Upper lobe of left lung (tissue), 4 donors: ENCODE measurements around the gene CXCR6.

Experiments used
- POLR2AphosphoS5 ChIP-seq, 2 donors: sonication (generic); formaldehyde crosslinking; IDR thresholded peaks; one replicate each; pipeline ENCODE4 v1.5.1; 2017; ENCODE audit warnings: antibody characterized with exemption in 2 of 2
- TF ChIP-seq, protein P1 (sequence below), 6 experiments: fragments of 450-650 bp in 4 of 6; fragments of 200-600 bp in 2 of 6; sonication (generic) in 2 of 6; IDR thresholded peaks; one replicate each; pipeline ENCODE4 v1.5.1; 2016 to 2019; ENCODE audit warnings: antibody characterized with exemption in 6 of 6

DNA sequence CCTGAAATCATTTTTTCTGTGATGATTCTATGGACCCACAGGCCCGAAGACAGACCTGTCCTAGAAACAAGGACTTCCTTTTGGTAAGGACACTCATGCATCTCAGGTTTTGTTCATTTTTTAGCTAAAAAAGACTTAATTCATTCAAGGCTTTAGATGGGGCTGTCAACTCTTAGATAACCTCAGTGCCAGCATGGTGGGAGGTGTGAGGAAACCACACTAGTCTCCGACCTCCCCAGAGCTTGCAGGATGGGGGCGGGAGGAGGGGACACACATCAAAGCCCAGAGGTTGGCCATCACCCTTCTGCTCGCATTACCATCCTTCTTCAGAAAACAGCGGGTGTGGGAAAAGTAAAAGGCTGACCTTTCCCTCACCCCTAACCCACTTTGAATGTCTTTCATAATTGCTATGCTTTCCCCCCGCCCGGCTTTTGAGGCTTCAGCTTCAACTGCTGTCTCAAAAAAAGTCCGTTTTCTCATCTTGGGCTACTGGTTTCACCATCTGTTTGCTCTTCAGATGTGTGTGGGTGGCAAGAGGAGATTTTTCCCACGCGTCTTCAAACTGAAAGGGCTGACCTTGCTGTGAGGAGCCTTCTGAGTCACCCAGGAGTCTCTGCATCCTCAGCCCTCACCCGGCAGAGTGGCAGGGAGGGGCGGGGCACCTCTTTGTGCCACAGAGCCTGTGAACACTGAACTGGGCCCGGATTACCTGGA is 27.6 kb upstream of the CXCR6 start:
- no peak for TF ChIP-seq POLR2AphosphoS5 (IDR thresholded peaks at IDR 0.05)
- TF ChIP-seq, protein P1, sequence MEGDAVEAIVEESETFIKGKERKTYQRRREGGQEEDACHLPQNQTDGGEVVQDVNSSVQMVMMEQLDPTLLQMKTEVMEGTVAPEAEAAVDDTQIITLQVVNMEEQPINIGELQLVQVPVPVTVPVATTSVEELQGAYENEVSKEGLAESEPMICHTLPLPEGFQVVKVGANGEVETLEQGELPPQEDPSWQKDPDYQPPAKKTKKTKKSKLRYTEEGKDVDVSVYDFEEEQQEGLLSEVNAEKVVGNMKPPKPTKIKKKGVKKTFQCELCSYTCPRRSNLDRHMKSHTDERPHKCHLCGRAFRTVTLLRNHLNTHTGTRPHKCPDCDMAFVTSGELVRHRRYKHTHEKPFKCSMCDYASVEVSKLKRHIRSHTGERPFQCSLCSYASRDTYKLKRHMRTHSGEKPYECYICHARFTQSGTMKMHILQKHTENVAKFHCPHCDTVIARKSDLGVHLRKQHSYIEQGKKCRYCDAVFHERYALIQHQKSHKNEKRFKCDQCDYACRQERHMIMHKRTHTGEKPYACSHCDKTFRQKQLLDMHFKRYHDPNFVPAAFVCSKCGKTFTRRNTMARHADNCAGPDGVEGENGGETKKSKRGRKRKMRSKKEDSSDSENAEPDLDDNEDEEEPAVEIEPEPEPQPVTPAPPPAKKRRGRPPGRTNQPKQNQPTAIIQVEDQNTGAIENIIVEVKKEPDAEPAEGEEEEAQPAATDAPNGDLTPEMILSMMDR (IDR thresholded peaks at IDR 0.05), result no peak
